SH-SY5Y (cell line): ENCODE data around the gene FGF18.

Source experiments
- GATA2 ChIP-seq: IDR thresholded peaks from 2 replicates; pipeline ENCODE4 v1.6.1; 2011; ENCODE audit warnings: mild to moderate bottlenecking, low read depth, low read length
- GATA3 ChIP-seq: IDR thresholded peaks from 2 replicates; pipeline ENCODE4 v1.6.1; 2011; ENCODE audit warnings: low read depth, mild to moderate bottlenecking, low read length, moderate library complexity

DNA sequence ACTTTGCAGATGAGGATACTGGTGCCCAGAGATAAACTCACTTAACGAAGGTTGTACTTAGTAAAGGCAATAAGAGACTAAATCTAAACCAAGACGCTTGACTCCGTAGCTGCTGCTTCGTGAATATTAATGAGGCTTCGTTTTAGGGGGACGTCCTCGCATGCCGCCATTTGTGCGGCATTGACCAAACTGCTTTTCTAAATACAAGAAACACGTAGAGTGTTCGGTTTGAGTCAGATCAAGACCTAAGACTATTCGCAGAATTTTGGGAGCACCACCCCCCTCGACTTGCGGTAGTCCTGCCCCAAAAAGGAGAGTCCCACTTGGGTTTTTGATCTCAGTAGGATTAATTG, 30.7 kb upstream of the FGF18 start:
- TF ChIP-seq GATA3 (no peak), GATA2 (no peak)
